ENCODE data around the gene PDE2A.

DNA sequence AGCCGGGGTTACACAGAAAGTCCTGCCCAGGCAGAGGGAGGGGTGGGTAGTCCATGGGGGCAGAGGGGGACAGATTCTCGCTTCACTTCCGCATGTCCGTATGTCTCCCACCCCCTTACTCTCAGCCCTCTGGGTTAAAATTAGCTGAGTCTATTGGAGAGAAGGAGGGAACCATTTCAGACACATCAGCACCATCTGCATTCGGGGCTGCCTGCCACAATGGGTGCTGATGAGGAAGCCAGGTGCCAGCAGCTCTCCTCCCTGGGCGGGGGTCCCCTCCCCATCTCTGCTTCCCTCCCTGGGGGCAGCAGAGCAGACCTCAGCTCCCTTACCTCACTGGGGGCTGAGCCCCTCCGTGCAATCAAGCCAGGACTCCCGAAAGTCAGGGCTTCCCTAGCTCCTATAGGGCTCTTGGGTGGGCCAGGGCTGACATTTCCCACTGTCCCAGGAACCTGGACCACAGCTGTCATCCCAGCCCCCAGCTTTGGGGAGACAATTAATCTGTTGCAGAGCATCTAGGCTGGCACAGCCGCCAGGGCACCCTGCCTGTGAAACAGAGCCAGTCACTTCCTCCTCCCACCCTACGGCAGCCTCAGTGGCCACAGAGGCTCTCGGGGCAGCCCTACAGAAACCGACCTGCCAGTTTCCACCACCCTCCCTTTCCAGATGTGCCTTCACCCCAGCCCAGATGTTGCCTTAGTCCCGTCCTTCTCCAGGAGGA lies 67.3 kb downstream of the PDE2A start:
- TF ChIP-seq CTCF (IDR thresholded peaks at IDR 0.05 in 4 of 5, conservative IDR thresholded peaks at IDR 0.05 in 1 of 5) (no peak), POLR2A (IDR thresholded peaks at IDR 0.05) (no peak)

Data from gastrocnemius medialis (tissue), 4 donors.